Measurements from ENCODE around the gene ZNF443. TPM values are rescaled to one million over a fixed set of nuclear protein-coding genes. Genes with fewer than 3 reads are reported as not detected.
A peak's percentile ranks its signal among the peaks of the same experiment; 100 is the strongest.

The ZNF443 gene
- total and polyA plus RNA-seq, 9 of the 15 experiments (the other 6 are each of a cell fraction or from before 2014, with no cell fraction given): 1.5 to 4.9 (median 2.8) TPM

DNA sequence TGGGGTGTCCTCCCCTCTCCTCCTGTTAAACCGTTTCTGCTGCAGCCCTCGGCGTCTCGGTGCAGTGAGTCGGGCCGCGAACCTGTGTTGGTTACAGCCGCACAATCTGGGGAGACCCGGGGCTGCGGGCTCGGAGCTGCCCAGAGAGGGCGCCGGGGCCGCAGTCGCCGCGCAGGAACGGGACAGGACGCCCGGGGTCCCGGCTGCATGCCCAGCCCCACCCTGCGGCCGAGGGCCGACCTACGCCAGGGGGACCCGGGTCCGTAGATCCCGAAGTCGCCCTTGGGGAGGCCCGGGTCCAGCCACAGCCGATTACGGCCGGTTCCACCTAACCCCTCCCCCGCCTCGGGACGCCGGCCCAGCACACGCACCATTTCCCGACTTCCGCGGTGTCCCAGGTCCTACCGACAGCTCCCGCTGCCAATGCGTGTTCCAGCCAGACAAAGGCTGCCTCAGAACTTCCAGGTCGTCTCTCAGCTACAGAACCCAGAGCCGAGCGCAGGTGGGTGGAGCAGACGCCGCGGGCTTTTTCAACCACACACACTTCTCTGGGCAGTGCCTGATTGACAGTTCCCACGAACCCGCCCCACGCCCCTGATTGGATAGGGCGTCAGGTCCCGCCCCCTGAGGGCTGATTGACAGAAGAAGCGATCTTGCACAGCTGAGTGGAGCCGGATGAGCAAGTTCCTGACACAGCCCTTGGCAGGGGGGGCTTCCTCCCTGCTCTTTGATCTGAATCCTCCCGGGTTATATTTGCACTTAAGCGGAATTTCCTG, at the start of gene ZNF443 (continued):
- TF ChIP-seq E2F8 (IDR thresholded peaks at IDR 0.05; ENCODE audit: low read depth, partially characterized antibody): no peak
- no peak for TF ChIP-seq HLTF (IDR thresholded peaks at IDR 0.05)
- peak in 1 of 2 experiments; percentile 45; a peak in 1 of 4 replicates for TF ChIP-seq HDAC1 (IDR thresholded peaks at IDR 0.05)
- no peak for TF ChIP-seq SMARCA5 (IDR thresholded peaks at IDR 0.05)
- TF ChIP-seq ZNF699 (CRISPR knock-in tag; IDR thresholded peaks at IDR 0.05; ENCODE audit: insufficient replicate concordance): no peak
- TF ChIP-seq TEAD4 (IDR thresholded peaks at IDR 0.05; ENCODE audit: low read length): no peak
- TF ChIP-seq TEAD4 (CRISPR knock-in tag; IDR thresholded peaks at IDR 0.05; ENCODE audit: borderline replicate concordance): no peak
- TF ChIP-seq ATF1 (CRISPR knock-in tag; IDR thresholded peaks at IDR 0.05): no peak
- TF ChIP-seq ATF1 (tag; IDR thresholded peaks at IDR 0.05): peak; percentile 49
- TF ChIP-seq ZNF232 (CRISPR knock-in tag; IDR thresholded peaks at IDR 0.05): no peak
- TF ChIP-seq HDAC3 (IDR thresholded peaks at IDR 0.05; ENCODE audit: borderline replicate concordance, partially characterized antibody): no peak
- peak; percentile 8 for TF ChIP-seq CTCFL (IDR thresholded peaks at IDR 0.05; ENCODE audit: borderline replicate concordance, insufficient read depth, low read depth, low read length, poor library complexity, severe bottlenecking)
- TF ChIP-seq CCNT2 (IDR thresholded peaks at IDR 0.05; ENCODE audit: borderline replicate concordance, extremely low read depth, insufficient read length, low read depth, low read length): no peak
- TF ChIP-seq ARID3B (CRISPR knock-in tag; IDR thresholded peaks at IDR 0.05; ENCODE audit: borderline replicate concordance): no peak
- no peak for TF ChIP-seq DPF2 (IDR thresholded peaks at IDR 0.05)
- no peak for TF ChIP-seq PCBP1 (IDR thresholded peaks at IDR 0.05; ENCODE audit: low read depth, low read length, poor library complexity, severe bottlenecking)
- TF ChIP-seq, protein P1, sequence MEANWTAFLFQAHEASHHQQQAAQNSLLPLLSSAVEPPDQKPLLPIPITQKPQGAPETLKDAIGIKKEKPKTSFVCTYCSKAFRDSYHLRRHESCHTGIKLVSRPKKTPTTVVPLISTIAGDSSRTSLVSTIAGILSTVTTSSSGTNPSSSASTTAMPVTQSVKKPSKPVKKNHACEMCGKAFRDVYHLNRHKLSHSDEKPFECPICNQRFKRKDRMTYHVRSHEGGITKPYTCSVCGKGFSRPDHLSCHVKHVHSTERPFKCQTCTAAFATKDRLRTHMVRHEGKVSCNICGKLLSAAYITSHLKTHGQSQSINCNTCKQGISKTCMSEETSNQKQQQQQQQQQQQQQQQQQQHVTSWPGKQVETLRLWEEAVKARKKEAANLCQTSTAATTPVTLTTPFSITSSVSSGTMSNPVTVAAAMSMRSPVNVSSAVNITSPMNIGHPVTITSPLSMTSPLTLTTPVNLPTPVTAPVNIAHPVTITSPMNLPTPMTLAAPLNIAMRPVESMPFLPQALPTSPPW (CRISPR knock-in tag; IDR thresholded peaks at IDR 0.05): peak; percentile 18; the same call in 1 of the 2 replicates
- TF ChIP-seq BRCA1 (IDR thresholded peaks at IDR 0.05): no peak
- no peak for TF ChIP-seq BRCA1 (CRISPR knock-in tag; IDR thresholded peaks at IDR 0.05)
- no peak for TF ChIP-seq ZC3H4 (CRISPR knock-in tag; IDR thresholded peaks at IDR 0.05; ENCODE audit: borderline replicate concordance)
- TF ChIP-seq CBX1 (IDR thresholded peaks at IDR 0.05; ENCODE audit: low read depth): no peak

Data from K562 (cell line).